NCI-H524 (cell line): Measurements from ENCODE around the gene TDRD7.

Experiments used
- DNase-seq, 2 experiments: peaks; one replicate each; lab custom pipeline; 2025; lab: John Stamatoyannopoulos, UW

TDRD7 gene

DNA sequence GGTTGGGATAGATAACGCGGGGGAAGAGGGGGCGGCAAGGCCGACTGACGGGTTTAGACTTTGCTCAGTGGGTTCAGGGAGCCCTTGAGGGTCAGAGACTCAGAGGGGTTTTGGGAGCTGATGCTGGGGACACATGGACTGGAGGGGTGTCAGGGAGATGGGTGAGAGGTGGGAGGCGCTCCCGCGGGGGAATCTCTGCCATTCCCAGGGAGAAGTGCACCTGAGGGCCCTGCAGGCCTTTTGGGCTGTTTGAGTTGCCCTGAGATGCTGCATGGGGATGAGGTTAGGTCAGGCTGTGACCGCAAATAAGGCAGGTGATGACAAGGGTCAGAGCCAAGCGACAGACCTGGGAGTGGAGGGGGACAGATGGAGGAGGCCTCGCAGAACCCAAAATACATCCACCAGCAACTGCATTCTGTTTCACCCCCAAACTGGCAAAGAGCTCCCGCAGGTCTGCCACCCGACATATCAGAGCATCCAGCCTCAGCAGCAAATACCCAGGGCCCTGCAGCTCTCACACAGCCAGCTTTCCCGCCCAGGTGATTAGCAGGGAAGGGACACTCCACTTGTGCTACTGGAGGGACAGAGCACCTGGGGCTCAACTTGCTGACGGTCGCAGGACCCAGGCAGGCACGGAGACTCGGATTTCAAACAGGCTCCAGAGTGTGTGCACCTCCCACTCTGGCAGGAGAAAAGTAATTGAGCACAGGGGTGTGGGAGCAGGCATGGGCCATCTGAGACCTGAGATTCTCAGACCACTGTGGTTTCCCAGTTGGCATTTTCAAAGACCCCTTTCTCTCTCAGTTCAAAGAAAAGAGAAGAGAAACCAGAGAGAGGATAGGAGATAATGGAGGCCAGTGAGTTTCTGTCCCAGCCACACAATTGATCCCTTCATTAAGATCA lies 116.0 kb downstream of the TDRD7 start:
- DNase-seq = no peak

DNA sequence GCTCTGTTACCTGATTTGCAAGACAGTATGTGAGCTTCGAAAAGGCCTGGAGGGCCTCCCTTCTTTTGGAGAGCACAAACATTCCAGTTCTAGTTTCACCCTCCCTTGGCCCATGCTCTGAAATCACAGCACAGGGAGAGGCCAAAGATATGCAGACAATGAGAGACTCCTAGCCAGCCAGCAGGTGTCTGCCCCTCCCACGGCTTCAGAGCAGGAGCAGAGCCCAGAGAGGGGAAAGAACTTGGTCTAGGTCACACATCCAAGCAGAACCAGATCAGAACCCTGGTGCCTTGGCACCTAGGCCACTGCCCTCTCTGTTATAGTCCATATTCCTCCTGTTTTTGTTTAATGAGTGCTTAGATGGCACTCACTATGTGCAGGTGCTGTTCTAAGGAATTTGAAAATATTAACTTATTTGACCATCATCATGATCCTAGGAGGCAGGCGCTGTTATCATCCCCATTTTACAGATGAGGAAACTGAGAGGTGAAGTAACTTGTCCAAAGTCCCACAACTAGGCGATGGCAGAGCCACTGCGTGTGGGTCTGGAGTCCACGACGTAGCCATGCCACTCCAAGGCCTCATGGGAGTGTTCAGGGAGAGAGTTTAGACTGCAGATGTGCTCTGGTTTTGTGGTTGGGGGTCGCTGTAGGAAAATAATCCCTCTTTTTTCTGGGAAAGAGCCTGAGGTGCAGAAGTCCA lies 116.8 kb downstream of the TDRD7 start:
- DNase-seq = no peak

DNA sequence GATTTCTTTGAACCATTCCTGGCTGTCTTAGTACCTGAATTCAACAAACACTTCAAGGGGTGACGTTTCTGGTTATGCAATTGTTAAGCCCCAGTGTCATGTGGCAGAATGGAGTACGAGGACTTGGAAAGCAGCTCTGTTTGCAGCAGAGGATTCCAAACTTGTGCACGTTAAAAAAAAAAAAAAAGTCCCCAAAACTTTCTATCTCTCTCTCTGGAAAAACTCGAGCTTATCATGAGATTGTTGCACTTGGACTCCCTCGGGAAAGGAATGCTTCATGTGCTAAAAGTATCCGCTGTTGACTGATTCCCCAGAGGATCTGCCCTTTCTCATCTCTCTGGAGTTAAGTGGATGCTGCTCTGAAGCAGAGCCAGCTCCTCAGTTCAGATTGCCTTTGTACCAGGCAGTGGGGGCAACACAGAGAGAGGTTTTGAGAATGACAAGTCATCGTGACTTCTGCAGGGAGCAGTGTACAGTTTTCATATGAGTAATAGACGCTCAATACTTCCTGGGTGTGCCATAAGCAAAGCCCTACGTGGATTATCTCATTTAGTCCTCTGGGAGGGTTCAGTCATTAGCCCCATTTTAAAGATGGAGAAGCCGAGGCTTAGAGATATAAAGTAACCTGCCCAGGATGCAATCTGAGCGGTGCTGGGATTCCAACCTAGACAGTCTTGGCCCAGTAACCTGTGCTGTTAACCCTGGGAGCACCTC lies 117.6 kb downstream of the TDRD7 start:
- no peak for DNase-seq

GRCh38 chr9:97531888-97532376 lies 120.0 kb downstream of the TDRD7 start:
- no peak for DNase-seq

GRCh38 chr9:97534185-97534584 lies 122.3 kb downstream of the TDRD7 start:
- DNase-seq = no peak

DNA sequence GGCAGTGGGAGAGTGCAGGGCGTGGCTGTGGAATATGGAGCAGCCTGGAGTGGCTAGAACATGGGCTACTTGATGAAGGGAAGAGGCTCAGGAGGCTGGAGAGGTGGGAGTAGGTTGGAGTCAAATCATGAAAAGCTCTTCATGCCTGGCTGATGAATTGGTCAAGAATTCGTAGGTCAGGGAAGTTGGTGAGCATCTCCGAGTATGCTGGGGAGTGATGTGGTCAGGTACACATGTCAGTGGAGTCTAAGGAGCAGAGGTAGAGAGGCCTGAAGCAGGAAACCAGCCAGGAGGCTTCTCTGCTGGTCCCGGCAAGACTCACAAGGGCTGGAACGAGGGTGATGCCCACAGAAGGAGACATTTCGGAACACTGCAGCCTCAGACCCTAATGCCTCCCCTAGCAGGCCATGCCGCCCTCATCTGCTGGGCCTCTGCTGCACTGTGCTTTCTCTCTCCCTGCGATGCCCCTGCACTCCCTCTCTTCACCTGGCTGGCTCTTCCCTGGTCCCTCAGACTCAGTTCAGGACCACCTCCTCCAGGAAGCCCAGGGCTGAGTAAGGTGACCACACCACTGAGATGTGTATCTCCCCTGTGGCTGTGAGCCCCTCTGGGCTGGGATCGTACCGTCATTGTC lies 123.2 kb downstream of the TDRD7 start:
- DNase-seq = no peak

GRCh38 chr9:97535771-97536170 lies 123.9 kb downstream of the TDRD7 start:
- DNase-seq = no peak

DNA sequence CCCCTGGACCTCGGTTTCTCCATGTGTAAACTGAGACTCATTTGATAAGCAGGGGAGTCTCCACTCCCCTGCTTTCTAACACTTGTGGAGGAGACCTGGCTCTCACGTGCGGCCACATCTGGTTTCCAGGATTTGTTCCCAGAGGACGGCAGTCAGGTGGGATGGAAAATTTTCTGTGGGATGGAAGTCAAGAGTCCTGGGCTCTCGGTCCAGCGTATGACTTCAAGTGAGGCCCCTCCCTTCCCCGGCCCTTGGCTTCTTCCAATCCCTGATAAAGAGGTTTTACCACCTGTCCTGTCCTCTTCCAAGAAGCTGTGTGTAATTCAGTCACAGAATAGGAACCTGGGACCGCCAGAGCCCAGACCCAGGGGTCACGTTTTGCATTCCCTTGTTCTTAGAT lies 124.6 kb downstream of the TDRD7 start:
- no peak for DNase-seq

- no peak for DNase-seq
These were observed 131.7 kb downstream of the TDRD7 start for GRCh38 chr9:97543561-97543960.

- DNase-seq = no peak
These were observed 133.6 kb downstream of the TDRD7 start for GRCh38 chr9:97545486-97545885.
